Mucosa of descending colon (tissue), 3 donors: ENCODE results near the gene PBX4. TPM values are rescaled to one million over a fixed set of nuclear protein-coding genes. Genes with fewer than 3 reads are reported as not detected.
A peak's percentile ranks its signal among the peaks of the same experiment; 100 is the strongest.

Experiments
- ATAC-seq: fragments of 200-7000 bp; cut with Tn5 transposase; one replicate; pipeline ENCODE4 v1.9.1; 2020; ENCODE audit warnings: mild to moderate bottlenecking, moderate library complexity
- DNase-seq, 3 donors: peaks; one replicate each; pipeline ENCODE4 v3.0.0-alpha.2; 2020
- H3K36me3 ChIP-seq: fragments of 200-600 bp; one replicate; pipeline ENCODE4 v1.8.0; 2021; ENCODE audit warnings: low read depth, mild to moderate bottlenecking
- H3K4me1 ChIP-seq: fragments of 200-600 bp; one replicate; pipeline ENCODE4 v1.8.0; 2021; ENCODE audit warnings: low read depth, mild to moderate bottlenecking
- H3K4me3 ChIP-seq: fragments of 200-600 bp; one replicate; pipeline ENCODE4 v1.8.0; 2021; ENCODE audit warnings: mild to moderate bottlenecking
- H3K9me3 ChIP-seq: fragments of 200-600 bp; one replicate; pipeline ENCODE4 v1.8.0; 2021; ENCODE audit warnings: mild to moderate bottlenecking
- CTCF ChIP-seq: fragments of 200-600 bp; IDR thresholded peaks from one replicate; pipeline ENCODE4 v1.8.0; 2022; ENCODE audit warnings: antibody characterized with exemption, mild to moderate bottlenecking
- intact Hi-C, 2 donors: fragments of 100-400 bp; cut with DNase I in 1 of 2; cut with micrococcal nuclease in 1 of 2; formaldehyde crosslinking; loops; one replicate each; pipeline versions ENCODE4 v1.11.0 to v1.11.1; 2022; cut with DNase I, micrococcal nuclease
- total RNA-seq, 3 donors: library from RNA; stranded (reverse); fragmentation: NEBNext Ultra II Directional in 2 of 3; extraction: Animal tissue kit (Norgen Biotek cat#: 25700) in 2 of 3; gene quantifications; one replicate each; pipeline versions ENCODE4 v1.2.1 to v1.2.4, GENCODE V29; 2021 to 2023
- donor health status: DM: no; HTN: no; CAD: no; lungs with moderate emphysema.
- donor health status: DM: no; HTN: no; CAD: no.
- donor health status: DM: no; HTN: yes; CAD: no.

The PBX4 gene
- total RNA-seq, 3 donors from 2014 or later = 2.8 to 6.2 (median 4.6) TPM

DNA sequence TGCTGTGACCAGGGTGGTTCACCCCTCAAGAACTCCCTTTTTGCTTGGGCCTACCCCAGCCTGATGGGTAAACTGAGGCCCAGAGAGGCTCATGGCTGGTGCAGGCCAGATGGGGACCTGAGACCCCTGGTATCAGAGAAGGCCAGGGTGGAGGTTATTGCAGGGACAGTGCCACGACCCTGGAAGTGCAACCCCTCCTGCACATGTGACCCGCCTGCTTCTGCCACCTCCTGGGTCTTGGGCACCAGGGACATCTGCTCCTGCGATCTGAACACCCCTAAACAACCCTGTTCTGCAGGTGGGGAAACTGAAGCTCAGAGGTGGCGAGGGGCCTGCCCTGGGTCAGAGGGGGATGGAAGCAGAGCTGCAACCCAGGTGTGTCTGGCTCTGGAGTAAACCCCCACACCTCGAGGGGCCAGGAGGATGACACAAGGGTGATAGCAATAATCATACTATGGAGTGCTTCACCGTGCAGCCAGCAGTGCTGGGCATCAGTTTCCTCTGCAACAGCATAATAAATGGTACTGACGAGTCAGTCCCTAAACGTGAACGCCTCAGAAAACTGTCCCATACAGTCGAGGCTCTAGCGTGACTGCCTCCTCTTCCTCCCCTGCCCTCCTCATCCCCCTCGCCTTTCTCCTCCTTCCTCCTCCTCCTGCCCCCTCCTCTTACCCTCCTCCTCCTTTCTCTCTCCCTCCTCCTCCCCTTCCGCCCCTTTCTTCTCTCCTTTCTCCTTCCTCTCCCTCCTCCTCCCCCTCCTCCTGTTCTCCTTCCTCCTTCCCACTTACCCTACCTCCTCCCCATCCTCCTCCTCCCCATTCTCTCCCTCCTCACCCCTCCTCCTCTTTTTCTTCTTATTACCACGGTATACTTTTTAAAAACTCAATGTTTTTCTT lies 85.4 kb downstream of the PBX4 start:
- H3K4me3 ChIP-seq = no peak overlapping the region
- no peaks in the 10 kb centered on the region for H3K36me3 ChIP-seq
- ATAC-seq (no peak), DNase-seq (peak in 1 of 3 donors; percentile 27)
- peaks cover 12% of the 10 kb centered on the region for H3K4me1 ChIP-seq
- H3K9me3 ChIP-seq = no peaks in the 10 kb centered on the region
- TF ChIP-seq CTCF = no peak
- intact Hi-C loops = loop anchor here (5.0 kb wide), 1 partner anchor 109 kb away; the partner anchor contains the start of gene GMIP (in 2 of the 2)

- Histone ChIP-seq H3K4me3 (no peak overlapping the region), H3K4me1 (peaks cover 6% of the 10 kb centered on the region), H3K36me3 (no peaks in the 10 kb centered on the region), H3K9me3 (no peaks in the 10 kb centered on the region)
- DNase-seq (peak; percentile 84 to 92 (median 89)), ATAC-seq (peak; percentile 84)
- intact Hi-C loops = loop anchor here (5.0 kb wide), 1 partner anchor 110 kb away; the partner anchor contains the start of gene GMIP (in 2 of the 2)
- peak; percentile 93 for TF ChIP-seq CTCF
Observed at GRCh38 chr19:19531951-19532805, 86.3 kb downstream of the PBX4 start.

GRCh38 chr19:19530889-19531288 lies 87.6 kb downstream of the PBX4 start:
- DNase-seq (no peak), ATAC-seq (no peak)
- H3K4me3 ChIP-seq = no peak overlapping the region
- H3K9me3 ChIP-seq = no peaks in the 10 kb centered on the region
- H3K4me1 ChIP-seq = peaks cover 6% of the 10 kb centered on the region
- no peak for TF ChIP-seq CTCF
- intact Hi-C loops = loop anchor here (5.0 kb wide), 1 partner anchor 111 kb away; the partner anchor contains the start of gene GMIP (in 2 of the 2)
- H3K36me3 ChIP-seq = no peaks in the 10 kb centered on the region

DNA sequence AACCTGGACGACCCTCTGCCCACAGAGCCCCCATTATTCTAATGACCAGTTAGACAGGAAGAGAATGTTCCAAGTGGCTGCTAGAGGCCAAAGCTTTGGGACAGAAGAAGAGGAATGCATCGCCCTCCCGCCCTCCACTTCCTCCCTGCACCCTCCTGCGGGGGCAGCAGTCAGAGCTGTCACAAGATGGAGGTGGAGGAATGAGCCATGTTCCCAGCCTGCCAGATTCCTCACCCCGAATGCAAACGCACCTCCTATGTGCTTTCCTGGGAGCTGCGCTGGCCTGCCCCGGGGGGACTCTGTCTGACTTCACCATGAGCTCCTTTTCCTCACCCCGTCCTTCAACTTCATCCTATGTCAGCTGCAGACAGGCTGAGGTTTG lies 88.1 kb downstream of the PBX4 start:
- ATAC-seq = no peak
- TF ChIP-seq CTCF = no peak
- no peak for DNase-seq
- Histone ChIP-seq H3K4me3 (no peak overlapping the region), H3K9me3 (no peaks in the 10 kb centered on the region), H3K4me1 (peaks cover 6% of the 10 kb centered on the region), H3K36me3 (no peaks in the 10 kb centered on the region)
- intact Hi-C loops = loop anchor here (5.0 kb wide), 1 partner anchor 112 kb away; the partner anchor contains the start of gene GMIP (in 2 of the 2)

DNA sequence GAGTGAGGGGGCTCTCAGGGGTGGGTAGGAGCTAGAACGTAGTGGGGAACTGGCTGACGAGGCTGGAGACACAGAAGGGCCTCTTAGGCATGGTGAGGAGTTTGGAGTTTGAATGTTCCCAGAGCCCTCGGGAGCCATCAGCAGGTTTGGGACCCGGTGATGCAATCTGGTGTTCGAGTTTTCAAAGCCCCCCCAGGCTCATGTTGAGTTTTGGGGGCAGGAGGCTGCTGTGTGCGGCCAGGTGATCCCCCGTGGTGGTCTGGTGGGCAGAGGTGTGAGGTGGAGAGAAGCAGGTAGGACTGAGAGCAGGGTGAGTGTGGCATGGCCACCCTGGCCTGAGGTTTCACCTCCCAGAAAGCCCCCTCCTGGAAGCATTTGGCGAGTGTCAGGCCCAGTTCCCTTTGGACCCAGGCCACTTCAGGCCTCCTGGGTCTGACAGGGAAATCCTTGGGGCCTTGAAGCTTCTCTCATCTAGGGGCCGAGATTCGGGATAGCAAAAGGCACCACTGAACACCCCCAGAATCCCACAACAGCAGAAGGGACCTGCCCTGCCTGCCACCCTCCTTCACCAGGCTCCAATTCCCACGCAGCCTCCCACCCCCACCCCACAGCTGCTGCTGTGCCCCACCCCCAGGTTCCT lies 88.6 kb downstream of the PBX4 start:
- H3K9me3 ChIP-seq = no peaks in the 10 kb centered on the region
- no peak overlapping the region for H3K4me3 ChIP-seq
- intact Hi-C loops = loop anchor here (5.0 kb wide), 1 partner anchor 112 kb away; the partner anchor contains the start of gene GMIP (in 2 of the 2)
- no peak for TF ChIP-seq CTCF
- H3K36me3 ChIP-seq = no peaks in the 10 kb centered on the region
- ATAC-seq = no peak
- peaks cover 6% of the 10 kb centered on the region for H3K4me1 ChIP-seq
- no peak for DNase-seq
